GM10847 (cell line): ENCODE data around the gene ASH1L.

Experiments
- POLR2A ChIP-seq: IDR thresholded peaks from 2 replicates; pipeline ENCODE4 v1.6.1; 2011; ENCODE audit not compliant: insufficient read length; ENCODE audit errors: extremely low read depth

The ASH1L gene

DNA sequence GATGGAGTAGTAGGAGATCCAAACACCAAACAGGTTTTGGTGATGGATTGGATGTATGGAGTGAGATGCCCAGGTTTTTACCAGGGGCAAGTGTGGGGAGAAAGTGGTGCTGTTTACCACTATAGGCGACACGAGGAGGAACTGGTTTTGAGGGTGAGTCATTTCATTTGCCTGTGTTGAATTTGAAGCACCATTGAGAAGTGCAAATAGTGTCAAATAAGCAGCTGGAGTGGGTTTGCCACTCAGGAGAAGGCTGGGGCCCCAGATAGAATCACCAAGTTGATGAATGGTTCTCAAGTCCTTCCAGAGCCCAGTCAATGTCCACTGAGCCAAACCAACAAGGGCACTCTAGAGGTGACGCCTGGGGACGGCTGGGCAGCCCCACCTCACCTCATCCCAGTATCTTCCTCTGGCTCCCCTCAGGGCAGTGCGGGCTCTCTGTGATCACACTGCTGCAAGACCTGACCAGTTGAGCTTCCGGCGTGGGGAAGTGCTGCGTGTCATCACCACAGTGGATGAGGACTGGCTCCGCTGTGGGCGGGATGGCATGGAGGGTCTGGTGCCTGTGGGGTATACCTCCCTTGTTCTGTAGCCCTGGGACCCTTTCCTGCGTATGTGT is 232.5 kb downstream of the ASH1L start:
- no peak for TF ChIP-seq POLR2A

DNA sequence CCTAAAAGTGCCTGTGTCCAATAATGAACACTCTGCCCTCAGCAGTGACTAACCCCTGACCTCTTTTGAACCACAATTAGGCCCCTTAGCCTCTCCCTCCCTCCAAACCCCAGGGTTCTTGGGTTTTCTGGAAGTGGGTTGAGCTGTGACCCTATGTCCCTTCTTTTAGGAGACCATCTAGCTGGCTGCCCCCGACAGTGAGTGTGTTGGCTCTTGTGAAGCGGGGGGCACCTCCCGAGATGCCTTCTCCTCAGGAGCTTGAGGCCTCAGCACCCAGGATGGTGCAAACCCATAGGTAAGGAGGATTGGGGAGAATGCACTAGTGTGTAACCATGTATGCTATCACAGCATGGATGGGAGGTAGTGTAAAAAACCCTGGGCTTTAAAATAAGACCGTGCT is 234.6 kb downstream of the ASH1L start:
- TF ChIP-seq POLR2A, result no peak

DNA sequence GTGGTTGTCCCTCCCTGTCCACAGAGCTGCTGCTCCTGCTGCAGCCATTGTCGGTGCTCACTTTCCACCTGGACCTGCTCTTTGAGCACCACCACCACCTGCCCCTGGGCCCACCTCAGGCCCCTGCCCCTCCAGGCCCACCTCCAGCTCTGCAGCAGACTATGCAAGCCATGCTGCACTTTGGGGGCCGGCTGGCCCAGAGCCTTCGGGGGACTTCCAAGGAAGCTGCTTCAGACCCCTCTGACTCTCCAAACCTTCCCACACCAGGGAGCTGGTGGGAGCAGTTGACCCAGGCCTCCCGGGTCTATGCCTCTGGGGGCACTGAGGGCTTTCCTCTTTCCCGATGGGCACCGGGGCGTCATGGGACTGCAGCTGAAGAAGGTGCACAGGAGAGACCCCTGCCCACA is 236.0 kb downstream of the ASH1L start:
- no peak for TF ChIP-seq POLR2A

- no peak for TF ChIP-seq POLR2A
Measured at GRCh38 chr1:155326020-155326526, 236.5 kb downstream of the ASH1L start.

DNA sequence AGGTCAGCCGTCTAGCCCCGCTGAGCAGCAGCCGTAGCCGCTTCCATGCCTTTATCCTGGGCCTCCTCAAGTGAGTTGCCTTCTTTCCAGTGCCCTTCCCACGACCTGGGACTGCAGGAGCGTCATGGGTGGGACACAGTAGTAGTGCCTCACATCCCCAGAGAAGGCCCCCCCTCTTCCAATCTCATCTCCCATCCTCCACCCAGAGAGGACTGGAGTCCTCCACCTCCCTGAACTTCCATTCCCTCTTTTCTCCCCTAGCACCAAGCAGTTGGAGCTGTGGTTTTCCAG is 237.1 kb downstream of the ASH1L start:
- TF ChIP-seq POLR2A, result no peak

- no peak for TF ChIP-seq POLR2A
Measured at GRCh38 chr1:155324717-155325602, 237.6 kb downstream of the ASH1L start.

GRCh38 chr1:155324037-155324716 is 238.4 kb downstream of the ASH1L start:
- TF ChIP-seq POLR2A, result peak; percentile 63

GRCh38 chr1:155323729-155324036 is 238.9 kb downstream of the ASH1L start:
- TF ChIP-seq POLR2A, result no peak

DNA sequence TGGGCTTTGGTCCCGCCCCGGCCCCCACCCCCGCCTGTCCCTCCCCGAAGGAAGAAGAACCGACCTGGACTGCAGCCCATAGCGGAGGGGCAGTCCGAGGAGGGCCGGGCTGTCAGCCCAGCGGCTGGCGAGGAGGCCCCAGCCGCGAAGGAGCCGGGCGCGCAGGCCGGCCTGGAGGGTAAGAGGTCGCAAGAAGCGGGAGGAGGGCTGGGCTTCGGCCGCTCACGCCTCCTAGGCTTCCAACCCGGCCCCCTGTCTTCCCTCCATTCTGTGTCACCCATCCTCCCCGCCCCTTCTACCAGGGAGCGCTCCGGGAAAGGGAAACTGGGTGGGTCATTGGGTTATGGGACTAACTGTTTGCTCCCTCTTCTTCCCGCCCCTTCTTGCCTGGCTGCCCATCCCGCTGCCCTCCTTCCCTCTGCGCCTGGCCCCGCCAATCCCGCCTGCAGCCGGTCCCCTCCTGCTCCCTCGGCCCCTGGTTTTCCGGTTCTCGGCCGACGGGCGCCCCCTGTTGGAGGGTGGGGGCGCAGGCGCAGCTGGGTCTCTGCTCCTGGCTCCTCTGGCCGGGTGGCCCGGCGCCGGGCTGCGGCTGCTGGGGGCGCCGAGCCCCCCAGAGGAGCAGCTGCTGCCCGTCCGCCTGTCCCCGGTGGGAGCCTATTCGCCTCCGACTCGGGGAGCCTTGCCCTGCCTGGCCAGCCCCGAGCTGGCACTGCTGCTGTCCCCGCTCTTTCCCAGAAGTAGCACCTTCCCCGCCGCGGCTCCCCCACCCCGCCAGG is 239.5 kb downstream of the ASH1L start:
- TF ChIP-seq POLR2A, result no peak

DNA sequence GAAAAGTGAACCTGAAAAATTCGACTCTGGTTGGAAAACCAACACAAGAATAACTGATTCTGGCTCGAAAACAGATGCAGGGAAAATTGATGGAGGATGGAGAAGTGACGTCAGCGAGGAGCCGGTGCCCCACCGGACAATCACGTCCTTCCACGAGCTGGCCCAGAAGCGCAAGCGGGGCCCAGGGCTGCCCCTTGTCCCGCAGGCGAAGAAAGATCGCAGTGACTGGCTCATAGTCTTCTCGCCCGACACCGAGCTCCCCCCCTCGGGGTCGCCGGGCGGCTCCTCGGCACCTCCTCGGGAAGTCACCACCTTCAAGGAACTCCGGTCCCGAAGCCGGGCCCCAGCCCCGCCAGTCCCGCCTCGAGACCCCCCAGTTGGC is 240.0 kb downstream of the ASH1L start:
- no peak for TF ChIP-seq POLR2A

DNA sequence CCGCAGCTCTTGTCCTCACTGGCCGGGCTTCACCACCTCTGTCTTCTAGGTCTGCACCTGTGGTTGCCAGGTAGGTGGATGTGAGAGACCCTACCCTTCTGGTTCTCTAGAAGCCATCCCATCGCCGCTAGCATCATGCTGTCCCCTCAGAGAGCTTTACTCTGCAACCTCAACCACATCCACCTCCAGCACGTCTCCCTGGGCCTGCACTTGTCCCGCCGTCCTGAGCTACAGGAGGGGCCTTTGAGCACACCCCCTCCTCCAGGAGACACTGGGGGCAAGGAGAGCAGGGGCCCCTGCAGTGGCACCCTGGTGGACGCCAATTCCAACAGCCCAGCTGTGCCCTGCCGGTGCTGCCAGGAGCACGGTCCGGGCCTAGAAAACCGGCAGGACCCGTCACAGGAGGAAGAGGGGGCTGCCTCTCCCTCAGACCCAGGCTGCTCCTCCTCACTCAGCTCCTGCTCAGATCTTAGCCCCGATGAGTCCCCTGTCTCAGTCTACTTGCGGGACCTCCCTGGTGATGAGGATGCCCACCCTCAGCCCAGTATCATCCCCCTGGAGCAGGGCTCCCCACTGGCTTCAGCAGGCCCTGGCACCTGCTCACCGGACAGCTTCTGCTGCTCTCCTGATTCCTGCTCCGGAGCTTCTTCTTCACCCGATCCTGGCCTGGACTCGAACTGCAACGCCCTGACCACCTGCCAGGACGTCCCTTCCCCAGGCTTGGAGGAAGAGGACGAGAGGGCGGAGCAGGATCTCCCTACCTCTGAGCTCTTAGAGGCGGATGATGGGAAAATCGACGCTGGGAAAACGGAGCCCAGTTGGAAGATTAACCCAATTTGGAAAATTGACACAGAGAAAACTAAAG is 240.7 kb downstream of the ASH1L start:
- no peak for TF ChIP-seq POLR2A

DNA sequence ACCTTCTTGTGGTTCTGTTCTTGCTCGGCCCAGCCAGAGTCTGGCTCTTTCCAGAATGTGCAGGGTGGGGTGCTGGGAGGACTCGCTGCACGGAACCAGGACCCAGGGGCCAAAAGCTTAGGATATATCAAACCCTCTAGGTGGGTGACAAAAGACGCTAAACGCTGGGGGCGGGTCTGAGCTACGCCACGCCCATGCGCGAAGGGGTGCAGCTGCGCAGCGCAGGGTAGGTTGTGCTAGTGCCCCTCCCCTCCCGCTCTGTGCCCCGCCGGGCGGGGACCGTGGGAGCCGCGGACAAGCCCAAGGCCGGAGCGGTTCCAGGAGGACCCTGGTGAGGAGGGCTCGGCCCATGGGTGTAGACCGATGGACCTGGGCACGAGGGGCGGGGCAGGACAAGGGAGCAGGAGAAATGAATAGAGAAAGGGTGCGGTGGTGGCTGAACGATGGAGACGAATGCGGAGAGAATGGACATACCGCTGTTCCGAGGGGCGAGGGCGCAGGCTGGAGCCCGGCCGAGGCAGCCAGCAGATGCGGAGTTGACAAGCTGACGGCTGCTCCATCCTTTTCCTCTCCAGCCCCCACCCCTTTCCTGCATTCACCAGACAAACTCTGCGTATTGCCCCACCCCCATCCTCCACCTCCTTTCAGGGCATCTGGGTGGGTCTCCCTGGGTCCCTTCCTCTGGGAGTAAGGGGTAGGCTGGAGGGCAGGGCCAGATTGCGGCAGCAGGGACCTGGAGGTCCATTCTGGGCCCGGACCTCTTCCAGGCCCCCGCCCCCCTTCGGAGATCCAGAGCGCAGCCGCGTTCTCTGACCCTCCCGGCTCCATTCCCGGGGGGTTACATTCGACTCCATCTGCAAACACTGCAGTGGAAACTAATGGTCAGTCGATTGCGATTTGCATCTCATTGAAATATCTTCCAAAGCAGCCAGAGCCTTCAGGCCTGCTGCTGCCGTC is 241.7 kb downstream of the ASH1L start, which contains the start of gene RUSC1:
Gene RUSC1, plus strand, starts transcription at position 234 of the 957 bp plus-strand sequence. CDS start 880 bp downstream, outside the sequence.
- peak; percentile 31 for TF ChIP-seq POLR2A

DNA sequence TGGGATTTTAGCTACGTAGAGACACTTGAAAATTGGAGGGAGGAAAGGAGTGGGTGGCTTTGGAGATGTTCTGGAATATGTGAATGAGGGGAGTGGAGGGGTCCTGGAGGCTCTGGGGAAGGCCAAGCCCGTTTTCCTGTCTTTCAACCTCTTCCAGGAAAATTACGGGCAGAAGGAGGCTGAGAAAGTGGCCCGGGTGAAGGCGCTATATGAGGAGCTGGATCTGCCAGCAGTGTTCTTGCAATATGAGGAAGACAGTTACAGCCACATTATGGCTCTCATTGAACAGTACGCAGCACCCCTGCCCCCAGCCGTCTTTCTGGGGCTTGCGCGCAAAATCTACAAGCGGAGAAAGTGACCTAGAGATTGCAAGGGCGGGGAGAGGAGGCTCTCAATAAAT is 242.4 kb downstream of the ASH1L start:
- TF ChIP-seq POLR2A, result no peak
